ENCODE results near the gene DNAH11. TPM values are rescaled to one million over a fixed set of nuclear protein-coding genes. Genes with fewer than 3 reads are reported as not detected.

Gene DNAH11
- total RNA-seq, 1 experiment from 2014 or later: 0.39 TPM

DNA sequence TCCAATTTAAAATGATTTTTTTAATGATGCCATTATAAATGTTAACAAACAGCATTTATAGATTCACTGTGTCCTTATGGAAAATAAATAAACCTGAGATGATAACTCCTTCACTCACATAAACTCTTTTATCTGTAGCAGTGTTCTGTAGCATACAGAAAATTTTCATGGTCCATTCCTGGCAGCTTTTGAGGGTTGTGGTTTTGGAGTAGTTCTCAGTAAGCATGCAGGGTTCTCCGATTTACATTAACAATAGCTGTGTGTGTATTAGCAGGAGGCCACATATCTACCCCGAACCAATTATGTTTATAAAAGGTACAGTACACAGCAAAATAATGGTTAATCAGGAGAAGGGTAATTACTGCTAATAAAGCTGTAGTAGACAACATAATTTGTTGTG lies 240.2 kb downstream of the DNAH11 start:
- H2AFZ ChIP-seq (ENCODE audit: low read depth, low read length, poor library complexity, severe bottlenecking): no peak overlapping the region
- ChIA-PET RAD21 (ENCODE audit: low non-redundant PET in 1 of 2, low total read pairs in 2 of 2, uncharacterized antibody in 2 of 2, unreplicated experiment in 2 of 2) (no interaction called here), POLR2A (no interaction called here), CTCF (interaction anchor here (1.0 kb wide), 1 partner anchor 16 kb away, joined by 3 read pairs; no protein-coding TSS in a partner anchor)
- no peaks in the 10 kb centered on the region for H3K79me2 ChIP-seq (ENCODE audit: insufficient read depth, low read length)
- no peaks in the 10 kb centered on the region for H3K36me3 ChIP-seq (ENCODE audit: control insufficient read depth in 1 of 2, insufficient read depth in 2 of 2, low read length in 2 of 2)
- no peaks in the 10 kb centered on the region for H4K20me1 ChIP-seq (ENCODE audit: insufficient read depth)
- no peak overlapping the region for H3K4me3 ChIP-seq (replicated peaks in 1 of 2; ENCODE audit: low read depth in 1 of 2, low read length in 2 of 2)
- TF ChIP-seq POLR2A (IDR thresholded peaks at IDR 0.05; ENCODE audit: borderline replicate concordance, extremely low read depth, insufficient read depth, insufficient read length): no peak
- intact Hi-C loops (cut with micrococcal nuclease): no loop called here
- no peak overlapping the region for H3K4me2 ChIP-seq (ENCODE audit: low read length)
- no peak for ATAC-seq
- H3K9ac ChIP-seq (ENCODE audit: low read length): no peak overlapping the region
- no peak for DNase-seq (ENCODE audit: low read depth, low spot score)
- H3K9me3 ChIP-seq (ENCODE audit: control insufficient read depth in 1 of 2, insufficient read depth in 1 of 2, low read depth in 1 of 2, low read length in 2 of 2): no peaks in the 10 kb centered on the region
- no TSS peak for BruUV-seq (replicated peaks)
- 0 out of 2 replicates have a peak, but pooled peaks cover 6% of the 10 kb centered on the region for H3K27me3 ChIP-seq (ENCODE audit: insufficient read depth, low read length)
- no peaks in the 10 kb centered on the region for H3K4me1 ChIP-seq (ENCODE audit: control insufficient read depth in 1 of 2, insufficient read depth in 2 of 2, low read length in 2 of 2)
- H3K27ac ChIP-seq (ENCODE audit: low read depth, low read length): no peak overlapping the region
- H3K9me2 ChIP-seq (ENCODE audit: insufficient read depth): no peaks in the 10 kb centered on the region

DNA sequence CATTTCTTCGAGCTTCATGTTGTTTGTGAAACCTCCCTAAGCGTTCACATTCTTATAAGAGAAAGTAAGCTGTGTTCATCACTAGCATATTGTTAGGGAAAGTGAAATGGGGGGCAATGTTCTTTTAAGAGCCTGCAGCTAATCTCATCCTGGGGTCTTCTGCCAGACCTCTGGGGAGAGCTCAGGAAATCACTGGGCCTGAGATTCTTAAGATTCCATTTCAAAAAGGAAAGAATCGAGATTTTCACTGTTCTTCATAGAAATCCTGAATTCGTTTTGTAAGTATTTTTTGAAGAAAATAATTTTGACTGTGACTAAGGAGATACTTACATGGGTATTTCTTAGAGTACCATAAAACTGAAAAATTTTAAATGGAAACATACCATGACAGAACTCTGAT lies 242.2 kb downstream of the DNAH11 start:
- intact Hi-C loops (cut with micrococcal nuclease): no loop called here
- no peak for ATAC-seq

More for the DNA sequence above, 242.2 kb downstream of the DNAH11 start:
- no peak overlapping the region for H3K9ac ChIP-seq (ENCODE audit: low read length)
- no peaks in the 10 kb centered on the region for H3K4me1 ChIP-seq (ENCODE audit: control insufficient read depth in 1 of 2, insufficient read depth in 2 of 2, low read length in 2 of 2)
- H3K79me2 ChIP-seq (ENCODE audit: insufficient read depth, low read length): no peaks in the 10 kb centered on the region
- H3K4me2 ChIP-seq (ENCODE audit: low read length): no peak overlapping the region
- 0 out of 2 replicates have a peak, but pooled peaks cover 6% of the 10 kb centered on the region for H3K27me3 ChIP-seq (ENCODE audit: insufficient read depth, low read length)
- no peak overlapping the region for H3K27ac ChIP-seq (ENCODE audit: low read depth, low read length)
- no peak for DNase-seq (ENCODE audit: low read depth, low spot score)
- RAD21 ChIA-PET (ENCODE audit: low non-redundant PET in 1 of 2, low total read pairs in 2 of 2, uncharacterized antibody in 2 of 2, unreplicated experiment in 2 of 2): no interaction called here
- no peaks in the 10 kb centered on the region for H3K9me2 ChIP-seq (ENCODE audit: insufficient read depth)
- POLR2A ChIA-PET: no interaction called here
- H3K36me3 ChIP-seq (ENCODE audit: control insufficient read depth in 1 of 2, insufficient read depth in 2 of 2, low read length in 2 of 2): no peaks in the 10 kb centered on the region
- H4K20me1 ChIP-seq (ENCODE audit: insufficient read depth): no peaks in the 10 kb centered on the region
- TF ChIP-seq CBX3 (IDR thresholded peaks at IDR 0.05; ENCODE audit: low read depth): no peak
- no peak for TF ChIP-seq ZBTB33 (IDR thresholded peaks at IDR 0.05; ENCODE audit: extremely low read depth, insufficient replicate concordance, low read length)
- no peak for TF ChIP-seq CEBPB (IDR thresholded peaks at IDR 0.05; ENCODE audit: low read depth)
- TF ChIP-seq TCF7L2 (IDR thresholded peaks at IDR 0.05; ENCODE audit: borderline replicate concordance, extremely low read depth, insufficient read depth, insufficient read length): no peak
- TF ChIP-seq SRF (IDR thresholded peaks at IDR 0.05; ENCODE audit: low read depth): no peak
- no peak for TF ChIP-seq EZH2 (IDR thresholded peaks at IDR 0.05)
- no peak for TF ChIP-seq EGR1 (IDR thresholded peaks at IDR 0.05; ENCODE audit: low read depth)
- no peak for TF ChIP-seq SIN3A (IDR thresholded peaks at IDR 0.05; ENCODE audit: low read depth)
- no peak for TF ChIP-seq ELF1 (IDR thresholded peaks at IDR 0.05; ENCODE audit: borderline replicate concordance, low read depth)
- no peak for TF ChIP-seq MAX (IDR thresholded peaks at IDR 0.05)
- TF ChIP-seq JUND (IDR thresholded peaks at IDR 0.05): no peak
- TF ChIP-seq FOSL1 (IDR thresholded peaks at IDR 0.05; ENCODE audit: low read depth): no peak
- TF ChIP-seq, protein P1, sequence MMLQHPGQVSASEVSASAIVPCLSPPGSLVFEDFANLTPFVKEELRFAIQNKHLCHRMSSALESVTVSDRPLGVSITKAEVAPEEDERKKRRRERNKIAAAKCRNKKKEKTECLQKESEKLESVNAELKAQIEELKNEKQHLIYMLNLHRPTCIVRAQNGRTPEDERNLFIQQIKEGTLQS (IDR thresholded peaks at IDR 0.05): no peak
- H2AFZ ChIP-seq (ENCODE audit: low read depth, low read length, poor library complexity, severe bottlenecking): no peak overlapping the region
- H3K4me3 ChIP-seq (replicated peaks in 1 of 2; ENCODE audit: low read depth in 1 of 2, low read length in 2 of 2): no peak overlapping the region
- BruUV-seq (replicated peaks): no TSS peak
- H3K9me3 ChIP-seq (ENCODE audit: control insufficient read depth in 1 of 2, insufficient read depth in 1 of 2, low read depth in 1 of 2, low read length in 2 of 2): no peaks in the 10 kb centered on the region
- CTCF ChIA-PET: interaction anchor here (0.5 to 1.1 kb wide), 2 partner anchors 18 to 208 kb away, joined by 3 read pairs; no protein-coding TSS in a partner anchor

All from HCT116 (cell line).